A673 (cell line): ENCODE results near the gene KCTD18.

Experiments
- CTCF ChIP-seq: fragments of 300-800, 200-600 bp; sonication (generic); conservative IDR thresholded peaks from 2 replicates; pipeline ENCODE4 v1.5.1; 2017; ENCODE audit warnings: low read depth, mild to moderate bottlenecking, antibody characterized with exemption, low read length, moderate library complexity, mixed read lengths
- EZH2 ChIP-seq: fragments of 200-600 bp; sonication (generic); IDR thresholded peaks from 2 replicates; pipeline ENCODE4 v1.6.1; 2017; ENCODE audit warnings: borderline replicate concordance, low read depth, mild to moderate bottlenecking, mixed read lengths, antibody characterized with exemption, low read length; ENCODE audit not compliant: poor library complexity, severe bottlenecking

- TF ChIP-seq CTCF = no peak
- TF ChIP-seq EZH2 = no peak
These were observed 30.1 kb downstream of the KCTD18 start for GRCh38 chr2:200479692-200480265.
